ENCODE results near the gene MADD.

Gene MADD

DNA sequence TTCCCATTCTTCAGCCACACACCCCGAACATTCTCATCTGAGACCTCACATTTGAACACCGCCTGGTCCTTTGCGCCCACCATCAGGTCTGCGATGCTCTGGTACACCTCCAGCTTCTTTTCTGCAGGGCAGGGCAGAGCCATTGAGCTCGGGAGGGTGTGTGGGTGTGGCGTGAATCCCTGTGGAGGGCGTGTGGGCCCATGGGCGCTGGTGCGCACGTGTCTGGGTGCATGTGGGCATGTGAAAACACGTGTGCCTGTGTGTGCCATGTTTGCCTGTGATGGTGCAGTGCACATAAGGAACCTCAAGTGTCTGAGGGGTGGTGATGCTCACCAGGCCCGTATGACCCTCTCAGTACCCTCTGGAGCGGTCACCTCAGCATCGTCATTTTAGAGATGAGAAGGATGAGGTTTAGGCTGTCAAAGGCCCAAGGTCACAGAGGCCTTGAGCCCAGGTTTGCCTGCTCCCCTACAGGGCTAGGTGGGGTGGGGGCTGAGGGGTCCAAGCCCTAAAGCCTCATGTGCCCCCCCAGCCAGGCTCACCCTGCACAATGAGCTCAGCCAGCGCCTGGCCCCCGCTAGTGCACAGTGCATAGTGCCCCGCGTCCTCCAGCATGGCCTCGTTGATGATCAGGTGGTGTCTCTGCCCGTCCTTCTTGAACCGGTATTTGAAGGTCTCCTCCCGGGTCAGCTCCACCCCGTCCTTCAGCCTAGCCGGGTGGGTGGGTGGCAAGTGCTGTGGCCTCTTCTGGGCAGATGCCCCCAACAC, 72.3 kb downstream of the MADD start:
- TF ChIP-seq, protein P1, sequence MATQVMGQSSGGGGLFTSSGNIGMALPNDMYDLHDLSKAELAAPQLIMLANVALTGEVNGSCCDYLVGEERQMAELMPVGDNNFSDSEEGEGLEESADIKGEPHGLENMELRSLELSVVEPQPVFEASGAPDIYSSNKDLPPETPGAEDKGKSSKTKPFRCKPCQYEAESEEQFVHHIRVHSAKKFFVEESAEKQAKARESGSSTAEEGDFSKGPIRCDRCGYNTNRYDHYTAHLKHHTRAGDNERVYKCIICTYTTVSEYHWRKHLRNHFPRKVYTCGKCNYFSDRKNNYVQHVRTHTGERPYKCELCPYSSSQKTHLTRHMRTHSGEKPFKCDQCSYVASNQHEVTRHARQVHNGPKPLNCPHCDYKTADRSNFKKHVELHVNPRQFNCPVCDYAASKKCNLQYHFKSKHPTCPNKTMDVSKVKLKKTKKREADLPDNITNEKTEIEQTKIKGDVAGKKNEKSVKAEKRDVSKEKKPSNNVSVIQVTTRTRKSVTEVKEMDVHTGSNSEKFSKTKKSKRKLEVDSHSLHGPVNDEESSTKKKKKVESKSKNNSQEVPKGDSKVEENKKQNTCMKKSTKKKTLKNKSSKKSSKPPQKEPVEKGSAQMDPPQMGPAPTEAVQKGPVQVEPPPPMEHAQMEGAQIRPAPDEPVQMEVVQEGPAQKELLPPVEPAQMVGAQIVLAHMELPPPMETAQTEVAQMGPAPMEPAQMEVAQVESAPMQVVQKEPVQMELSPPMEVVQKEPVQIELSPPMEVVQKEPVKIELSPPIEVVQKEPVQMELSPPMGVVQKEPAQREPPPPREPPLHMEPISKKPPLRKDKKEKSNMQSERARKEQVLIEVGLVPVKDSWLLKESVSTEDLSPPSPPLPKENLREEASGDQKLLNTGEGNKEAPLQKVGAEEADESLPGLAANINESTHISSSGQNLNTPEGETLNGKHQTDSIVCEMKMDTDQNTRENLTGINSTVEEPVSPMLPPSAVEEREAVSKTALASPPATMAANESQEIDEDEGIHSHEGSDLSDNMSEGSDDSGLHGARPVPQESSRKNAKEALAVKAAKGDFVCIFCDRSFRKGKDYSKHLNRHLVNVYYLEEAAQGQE (IDR thresholded peaks at IDR 0.05; ENCODE audit: insufficient read depth in 1 of 2, low read depth in 2 of 2, low read length in 2 of 2): no peak
- no peak for TF ChIP-seq TAF1 (IDR thresholded peaks at IDR 0.05; ENCODE audit: borderline replicate concordance, insufficient read depth, low read length)
- TF ChIP-seq FOXP2 (optimal IDR thresholded peaks at IDR 0.05; ENCODE audit: borderline replicate concordance, extremely low read depth, extremely low read length, insufficient read depth): no peak
- TF ChIP-seq SIN3A (IDR thresholded peaks at IDR 0.05; ENCODE audit: borderline replicate concordance, insufficient read depth, low read length): no peak
- TF ChIP-seq POLR2AphosphoS5 (IDR thresholded peaks at IDR 0.05; ENCODE audit: low read depth, low read length): no peak

DNA sequence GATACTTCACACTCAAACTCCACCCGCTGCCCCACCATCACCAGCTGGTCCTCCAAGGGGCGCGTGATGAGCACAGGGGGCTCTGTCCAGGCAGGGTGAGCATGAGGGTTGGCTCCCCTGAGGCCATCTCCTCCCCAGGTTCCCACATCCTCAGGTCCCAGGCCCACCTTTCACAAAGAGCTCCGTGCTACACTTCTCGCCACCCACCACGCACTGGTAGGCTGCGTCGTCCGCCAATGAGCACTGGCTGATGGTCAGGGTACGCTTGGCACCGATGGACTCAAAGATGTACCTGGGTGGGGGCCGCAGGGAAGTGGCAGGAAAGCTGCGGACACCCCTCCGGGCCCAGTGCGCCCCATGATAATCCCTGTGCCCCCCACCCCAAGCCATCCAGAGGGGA, 72.9 kb downstream of the MADD start:
- no peak for TF ChIP-seq SIN3A (IDR thresholded peaks at IDR 0.05; ENCODE audit: borderline replicate concordance, insufficient read depth, low read length)
- TF ChIP-seq TAF1 (IDR thresholded peaks at IDR 0.05; ENCODE audit: borderline replicate concordance, insufficient read depth, low read length): no peak
- TF ChIP-seq FOXP2 (optimal IDR thresholded peaks at IDR 0.05; ENCODE audit: borderline replicate concordance, extremely low read depth, extremely low read length, insufficient read depth): no peak
- no peak for TF ChIP-seq POLR2AphosphoS5 (IDR thresholded peaks at IDR 0.05; ENCODE audit: low read depth, low read length)
- TF ChIP-seq, protein P1 (IDR thresholded peaks at IDR 0.05; ENCODE audit: insufficient read depth in 1 of 2, low read depth in 2 of 2, low read length in 2 of 2): no peak

DNA sequence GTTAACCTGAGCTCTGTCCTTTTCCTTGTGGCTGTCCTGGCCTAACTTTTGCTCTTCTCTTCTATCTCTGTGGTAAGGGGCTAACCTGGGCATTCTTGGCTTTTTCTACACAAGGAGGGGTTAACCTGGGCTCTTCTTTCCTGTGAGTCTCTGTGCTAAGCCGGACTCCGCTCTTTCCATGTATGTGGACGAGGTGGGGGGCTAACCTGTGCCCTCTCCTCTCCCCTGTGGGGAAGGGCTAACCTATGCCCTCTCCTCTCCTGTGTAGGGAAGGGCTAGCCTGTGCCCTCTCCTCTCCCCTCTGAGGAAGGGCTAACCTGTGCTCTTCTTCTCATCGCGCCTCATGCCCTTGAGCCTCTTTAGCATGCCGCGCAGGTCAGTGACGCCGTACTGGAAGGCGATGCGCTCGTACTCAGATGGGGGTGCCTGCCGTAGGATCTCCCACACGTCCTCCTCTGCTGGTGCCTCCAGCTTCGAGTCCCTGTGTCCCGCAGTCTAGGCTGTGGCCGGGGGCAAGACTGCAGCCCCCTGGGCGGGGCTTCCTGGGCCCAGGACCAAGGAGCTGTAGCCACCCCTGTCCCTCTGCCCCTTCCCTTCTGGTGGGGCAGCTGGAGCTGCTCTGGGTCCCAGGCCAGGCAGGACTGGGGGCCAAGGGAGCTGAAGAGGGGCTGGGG, 76.1 kb downstream of the MADD start:
- TF ChIP-seq TAF1 (IDR thresholded peaks at IDR 0.05; ENCODE audit: borderline replicate concordance, insufficient read depth, low read length): no peak
- TF ChIP-seq SIN3A (IDR thresholded peaks at IDR 0.05; ENCODE audit: borderline replicate concordance, insufficient read depth, low read length): no peak
- TF ChIP-seq POLR2AphosphoS5 (IDR thresholded peaks at IDR 0.05; ENCODE audit: low read depth, low read length): no peak
- TF ChIP-seq FOXP2 (optimal IDR thresholded peaks at IDR 0.05; ENCODE audit: borderline replicate concordance, extremely low read depth, extremely low read length, insufficient read depth): no peak
- TF ChIP-seq, protein P1 (IDR thresholded peaks at IDR 0.05; ENCODE audit: insufficient read depth in 1 of 2, low read depth in 2 of 2, low read length in 2 of 2): no peak

DNA sequence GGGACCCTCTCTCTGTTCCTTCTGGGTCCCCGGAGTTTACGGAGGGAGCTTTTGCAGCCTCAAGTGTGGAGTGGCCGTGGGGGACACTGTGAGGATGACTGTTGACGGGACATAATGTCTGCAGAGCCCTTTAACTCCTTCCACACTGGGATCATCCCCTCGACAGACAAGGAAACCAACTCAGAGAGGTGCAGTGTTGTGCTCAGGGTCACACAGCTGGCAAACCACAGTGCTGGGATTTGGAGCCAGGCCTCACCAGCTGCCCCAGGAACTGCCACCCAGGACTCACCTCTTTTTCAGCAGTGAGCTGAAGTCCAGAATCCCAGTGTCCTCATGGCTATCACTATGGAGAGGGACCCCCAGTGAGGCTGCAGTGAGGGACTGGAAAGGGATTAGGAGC, 77.2 kb downstream of the MADD start:
- TF ChIP-seq POLR2AphosphoS5 (IDR thresholded peaks at IDR 0.05; ENCODE audit: low read depth, low read length): no peak
- no peak for TF ChIP-seq TAF1 (IDR thresholded peaks at IDR 0.05; ENCODE audit: borderline replicate concordance, insufficient read depth, low read length)
- TF ChIP-seq, protein P1 (IDR thresholded peaks at IDR 0.05; ENCODE audit: insufficient read depth in 1 of 2, low read depth in 2 of 2, low read length in 2 of 2): no peak
- no peak for TF ChIP-seq FOXP2 (optimal IDR thresholded peaks at IDR 0.05; ENCODE audit: borderline replicate concordance, extremely low read depth, extremely low read length, insufficient read depth)
- no peak for TF ChIP-seq SIN3A (IDR thresholded peaks at IDR 0.05; ENCODE audit: borderline replicate concordance, insufficient read depth, low read length)
